T47D (cell line): Measurements from ENCODE around the gene IMPA2.
"Not testable (repeated sequence)": the region's sequence is repeated elsewhere in the genome, so short reads cannot be mapped to it uniquely, and the experiment has no call there.

Experiments used
- DNase-seq, 2 experiments: peaks; one replicate each; pipeline versions ENCODE4 v3.0.0 to v3.0.0-alpha.2; 2011 to 2012; ENCODE audit warnings: low read depth in 1 of 2, low spot score in 1 of 2
- JUND ChIP-seq: IDR thresholded peaks from 2 replicates; pipeline ENCODE4 v1.6.1; 2012; ENCODE audit warnings: low read depth
- in situ Hi-C: cut with HindIII; loops from 2 replicates; pipeline ENCODE4 v1.10.0; 2016; ENCODE audit warnings: low sequenced_read_pairs, low pct_unique_long_range_greater_than_20kb

The IMPA2 gene

DNA sequence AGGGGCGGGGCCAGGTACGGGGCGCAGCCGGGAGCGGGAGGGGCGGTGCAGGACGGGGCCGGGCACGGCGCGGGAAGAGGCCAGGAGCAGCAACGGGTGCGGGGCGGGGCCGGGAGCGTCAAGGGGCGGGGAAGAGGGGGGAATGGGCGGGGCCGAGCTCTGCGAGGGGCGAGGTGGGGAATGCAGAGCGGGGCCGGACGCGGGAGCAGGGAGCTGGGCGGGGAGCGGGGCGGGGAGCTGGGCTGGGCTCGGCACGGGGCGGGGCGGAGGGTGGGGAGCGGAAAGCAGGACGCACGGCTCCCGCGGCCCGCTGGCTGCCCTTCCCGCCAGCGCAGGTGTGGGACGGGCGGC is at the start of gene IMPA2:
TSS of gene IMPA2 (plus strand) at position 316 of the 351 bp plus-strand sequence. CDS start 163 bp downstream, outside the sequence.
- in situ Hi-C loops, result no loop called here
- no peak for TF ChIP-seq JUND
- no peak for DNase-seq

DNA sequence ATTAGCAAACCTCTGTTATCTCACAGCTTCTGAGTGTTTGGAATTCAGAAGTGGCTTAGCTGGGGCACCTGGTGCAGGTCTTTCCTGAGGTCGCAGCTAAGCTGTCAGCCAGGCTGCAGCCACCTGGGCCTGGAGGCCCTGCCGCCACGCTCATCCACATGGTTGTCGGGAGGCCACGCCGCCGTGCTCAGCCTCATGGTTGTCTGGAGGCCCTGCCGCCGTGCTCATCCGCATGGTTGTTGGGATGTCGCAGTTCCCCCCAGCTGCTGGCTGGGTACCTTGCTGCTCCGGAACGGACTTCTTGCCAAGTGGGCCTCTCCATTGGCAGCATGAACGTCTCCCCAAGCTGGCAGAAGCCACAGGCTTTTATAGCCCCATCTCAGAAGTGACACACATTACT is 48.9 kb upstream of the IMPA2 start:
- in situ Hi-C loops, result no loop called here
- no peak for TF ChIP-seq JUND
- DNase-seq, result no peak

DNA sequence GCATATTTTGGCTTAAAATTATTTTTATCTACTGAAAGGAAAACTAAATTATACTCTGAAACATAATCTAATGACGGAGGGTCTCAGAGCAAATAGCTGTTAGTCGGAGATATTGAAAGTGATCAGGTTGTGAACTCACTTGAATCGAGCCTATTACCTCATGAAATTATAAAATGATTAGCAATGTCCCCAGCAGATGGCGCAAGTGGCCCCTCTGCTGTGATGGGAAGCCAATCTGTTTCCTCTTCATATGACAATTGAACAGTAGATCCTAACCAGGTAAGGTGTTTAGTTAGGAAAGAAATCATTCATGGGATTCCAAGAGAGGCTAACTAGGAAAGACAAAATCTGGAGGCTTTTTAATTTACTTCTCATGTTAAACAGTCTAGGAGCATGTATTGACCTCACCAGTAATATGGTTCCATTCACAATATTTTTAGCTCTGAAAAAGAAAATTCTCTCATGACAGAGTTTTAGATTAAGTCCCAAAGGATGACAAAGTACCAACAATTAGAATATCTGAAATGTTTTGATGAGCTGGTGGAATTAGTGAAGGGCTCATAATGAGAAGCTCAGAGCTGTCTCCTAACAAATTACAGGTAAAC is 43.3 kb upstream of the IMPA2 start:
- no peak for TF ChIP-seq JUND
- in situ Hi-C loops, result no loop called here
- DNase-seq, result peak; percentile 56 to 74

DNA sequence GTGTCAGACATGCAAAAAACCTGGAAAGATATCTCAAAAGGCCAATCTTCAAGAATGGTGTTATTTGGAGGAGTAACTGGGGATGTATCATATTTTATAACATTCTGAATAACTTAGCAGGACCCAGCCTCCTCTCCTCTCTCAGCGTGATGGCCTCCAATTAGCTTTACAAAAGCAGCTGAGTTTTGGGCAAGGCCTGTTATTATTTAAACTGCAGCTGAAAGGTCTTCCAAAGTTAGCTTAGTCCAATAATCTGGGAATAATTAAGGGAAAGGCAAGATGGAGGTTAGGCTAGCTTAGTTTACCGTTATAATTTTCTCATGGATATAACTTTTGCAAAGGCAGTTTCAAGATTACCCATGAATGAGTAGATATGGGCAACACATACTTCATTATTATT is 40.4 kb upstream of the IMPA2 start:
- in situ Hi-C loops, result no loop called here

DNA sequence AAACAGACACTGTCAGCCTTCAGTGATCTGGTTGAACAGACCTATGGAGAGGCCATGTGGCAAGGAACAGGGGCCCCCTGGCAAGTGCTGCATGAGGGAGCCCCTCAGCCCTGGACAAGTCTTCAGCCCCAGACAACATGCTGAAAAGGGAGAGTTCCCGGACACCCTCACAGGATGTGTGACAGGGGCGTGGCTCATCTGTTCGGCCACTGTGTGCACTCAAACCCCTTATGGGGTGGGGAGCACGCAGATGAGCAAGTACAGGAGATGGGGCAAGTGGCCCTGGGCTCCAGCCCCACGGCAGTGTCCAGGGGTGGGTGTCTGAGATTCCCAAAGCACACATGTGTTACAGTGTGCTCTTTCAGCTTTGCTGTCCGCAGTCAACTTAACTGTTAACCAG is 37.8 kb upstream of the IMPA2 start:
- TF ChIP-seq JUND, result no peak
- in situ Hi-C loops, result no loop called here
- DNase-seq, result no peak

More for the DNA sequence above, 40.4 kb upstream of the IMPA2 start:
- DNase-seq, result no peak
- no peak for TF ChIP-seq JUND

DNA sequence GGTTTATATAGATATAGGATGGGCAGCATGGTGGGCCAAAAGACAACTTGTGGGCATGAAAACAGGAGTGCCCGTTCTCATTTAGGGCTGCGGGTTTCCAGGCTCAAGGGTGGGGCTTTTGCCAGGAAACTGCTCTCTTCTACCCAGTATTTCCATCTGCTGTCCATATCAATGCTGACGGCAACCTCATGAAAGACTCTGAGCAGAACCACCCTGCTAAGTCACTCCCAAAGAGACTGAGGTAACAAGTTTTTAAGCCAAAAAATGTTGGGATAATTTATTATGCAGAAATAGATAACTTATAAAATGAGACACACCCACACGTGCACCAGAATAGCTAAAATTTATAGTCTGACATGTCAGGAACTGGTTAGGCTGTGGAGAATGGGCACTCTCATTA is 37.1 kb upstream of the IMPA2 start:
- no peak for DNase-seq
- no peak for TF ChIP-seq JUND
- in situ Hi-C loops, result no loop called here

DNA sequence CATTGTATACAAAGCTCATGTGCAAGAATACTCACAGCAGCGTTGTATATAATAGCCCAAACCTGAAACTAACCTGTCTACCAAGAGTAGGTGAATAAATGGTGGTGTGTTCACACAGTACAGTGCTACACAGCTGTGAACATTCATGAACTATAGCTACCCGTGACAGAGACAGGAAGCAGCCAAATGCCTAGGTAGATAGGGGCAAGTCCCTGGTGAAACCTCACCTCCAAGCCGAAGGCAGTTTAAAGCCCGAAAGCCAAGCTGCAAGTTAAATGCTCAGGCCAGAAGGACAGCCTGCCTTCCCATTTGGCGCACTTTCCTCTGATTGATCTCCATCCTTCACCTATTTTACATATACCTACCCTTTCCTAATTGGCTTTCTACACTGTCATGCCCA is 36.5 kb upstream of the IMPA2 start:
- no peak for TF ChIP-seq JUND
- in situ Hi-C loops, result no loop called here
- DNase-seq, result no peak

DNA sequence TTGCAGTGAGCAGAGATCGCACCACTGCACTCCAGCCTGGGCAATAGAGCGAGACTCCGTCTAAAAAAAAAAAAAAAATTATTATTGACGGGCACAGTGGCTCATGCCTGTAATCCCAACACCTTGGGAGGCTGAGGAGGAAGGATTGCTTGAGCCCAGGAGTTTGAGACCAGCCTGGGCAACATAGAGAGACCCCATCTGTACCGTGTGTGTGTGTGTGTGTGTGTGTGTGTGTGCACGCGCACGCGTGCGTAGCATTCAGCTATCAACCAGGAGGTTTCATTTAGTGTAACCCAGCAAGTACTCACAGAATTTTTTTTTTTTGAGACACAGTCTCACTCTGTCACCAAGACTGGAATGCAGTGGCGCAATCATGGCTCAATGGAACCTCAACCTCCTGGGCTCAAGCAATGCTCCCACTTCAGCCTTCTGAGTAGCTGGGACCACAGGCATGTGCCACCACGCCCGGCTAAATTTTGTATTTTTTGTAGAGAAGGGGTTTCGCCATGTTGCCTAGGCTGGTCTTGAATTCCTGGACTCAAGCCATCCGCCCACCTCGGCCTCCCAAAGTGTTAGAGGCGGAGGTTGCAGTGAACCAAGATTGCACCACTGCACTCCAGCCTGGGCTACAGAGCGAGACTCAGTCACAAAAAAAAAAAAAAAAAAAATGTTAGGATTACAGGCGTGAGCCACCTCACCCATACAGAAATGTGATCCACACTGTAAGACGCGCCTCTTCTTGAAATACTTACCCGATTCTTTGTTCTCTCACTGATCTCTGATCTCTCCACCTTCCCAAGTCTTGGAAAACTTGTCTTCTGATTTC is 35.3 kb upstream of the IMPA2 start:
- in situ Hi-C loops, DNase-seq: not testable (repeated sequence)

DNA sequence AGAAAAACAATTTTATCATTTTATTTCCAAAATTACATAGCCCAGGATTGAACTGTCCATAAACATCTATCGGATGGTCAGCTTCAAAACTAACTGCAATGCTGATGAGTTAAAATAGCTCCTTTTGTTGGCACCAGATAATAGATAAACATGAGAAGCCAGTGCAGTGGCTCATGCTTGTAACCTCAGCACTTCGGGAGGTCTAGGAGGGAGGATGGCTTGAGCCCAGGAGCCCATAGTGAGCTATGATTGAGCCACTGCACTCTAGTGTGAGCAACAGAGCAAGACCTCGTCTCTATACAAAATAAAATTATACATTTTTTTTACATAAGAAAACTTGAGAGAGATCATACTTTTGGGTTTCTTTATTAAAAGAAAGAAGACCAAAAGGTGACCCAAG is 34.6 kb upstream of the IMPA2 start:
- in situ Hi-C loops, result no loop called here
- DNase-seq, result no peak
- no peak for TF ChIP-seq JUND

DNA sequence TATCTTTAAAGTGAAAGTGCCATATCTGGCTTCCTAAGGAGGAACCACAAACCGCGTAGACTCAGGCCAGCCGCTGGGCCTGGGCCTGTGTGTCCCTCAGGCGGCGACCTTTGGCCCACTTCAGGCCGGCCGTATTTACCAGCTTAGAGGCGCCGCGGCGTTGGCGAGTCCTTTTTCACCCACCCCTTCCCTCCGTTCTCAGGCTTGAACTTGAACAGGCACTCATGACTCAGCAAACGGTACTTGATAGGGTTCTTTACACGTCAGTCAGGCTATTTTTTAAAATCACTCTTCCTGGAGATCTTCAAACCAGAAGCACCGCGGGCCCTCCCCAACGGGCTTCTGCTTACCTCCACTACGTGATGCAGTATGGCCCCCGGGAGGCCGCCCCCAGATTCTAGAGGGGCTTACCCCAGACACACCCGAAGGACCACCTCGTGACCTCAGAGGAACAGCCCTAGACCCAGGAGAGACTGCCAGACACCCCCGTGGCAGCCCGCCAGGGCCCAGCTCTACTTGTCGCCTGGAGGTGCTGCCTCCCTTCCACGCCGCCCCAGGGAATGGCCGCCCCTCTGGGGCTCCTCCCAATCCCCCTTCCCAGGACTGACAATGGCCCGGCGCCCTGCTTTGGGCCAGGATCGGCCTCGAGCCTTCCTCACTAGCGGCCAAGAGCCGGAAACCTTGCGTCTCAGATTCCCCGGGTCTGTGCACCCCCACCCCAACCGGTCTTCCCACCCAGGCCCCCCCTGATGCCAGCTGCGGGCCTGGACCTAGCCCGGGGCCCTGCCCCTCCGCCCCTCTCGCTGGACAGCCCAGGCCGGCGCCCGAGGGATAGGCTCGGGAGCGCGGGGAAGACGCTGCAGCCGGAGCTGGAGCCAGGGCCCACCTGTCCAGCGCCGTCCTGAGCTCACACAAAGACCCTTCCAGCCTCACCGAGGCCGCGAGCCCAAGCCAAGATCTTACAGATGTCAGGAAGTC is 33.8 kb upstream of the IMPA2 start:
- peak in 1 of 2 experiments; percentile 83 for DNase-seq
- TF ChIP-seq JUND, result no peak
- in situ Hi-C loops, result no loop called here

DNA sequence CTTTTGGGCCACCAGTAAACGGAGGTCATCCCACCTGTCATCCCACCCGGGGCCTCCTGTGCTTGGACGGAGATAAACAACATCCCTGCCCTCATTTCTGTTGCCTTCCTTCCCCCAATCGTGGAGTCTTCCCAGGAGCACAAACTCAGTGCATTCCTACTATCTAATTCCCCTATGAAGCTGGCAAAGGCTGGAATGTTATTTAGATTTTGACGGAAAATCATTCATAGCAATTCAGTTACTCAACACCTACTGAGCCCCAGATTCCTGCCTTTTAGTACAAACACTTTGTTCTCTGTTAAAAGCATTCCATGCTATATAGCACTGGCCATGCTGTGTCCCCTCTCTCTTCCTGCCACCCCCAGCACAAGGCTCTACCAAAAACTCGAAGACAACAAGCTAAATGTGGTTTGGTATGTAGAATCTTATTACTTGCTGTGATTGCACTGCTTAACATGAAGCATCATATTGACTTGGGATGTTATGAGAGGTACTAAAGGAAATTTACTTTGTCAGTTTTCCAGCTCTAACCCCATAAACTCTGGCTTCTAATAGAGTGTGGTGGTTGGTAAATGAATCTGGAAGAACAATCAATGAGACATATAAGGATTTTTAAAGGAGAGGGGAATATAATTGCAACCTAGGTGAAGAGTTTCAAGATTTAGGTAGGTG is 32.3 kb upstream of the IMPA2 start:
- in situ Hi-C loops, result no loop called here
- DNase-seq, result no peak
- no peak for TF ChIP-seq JUND

DNA sequence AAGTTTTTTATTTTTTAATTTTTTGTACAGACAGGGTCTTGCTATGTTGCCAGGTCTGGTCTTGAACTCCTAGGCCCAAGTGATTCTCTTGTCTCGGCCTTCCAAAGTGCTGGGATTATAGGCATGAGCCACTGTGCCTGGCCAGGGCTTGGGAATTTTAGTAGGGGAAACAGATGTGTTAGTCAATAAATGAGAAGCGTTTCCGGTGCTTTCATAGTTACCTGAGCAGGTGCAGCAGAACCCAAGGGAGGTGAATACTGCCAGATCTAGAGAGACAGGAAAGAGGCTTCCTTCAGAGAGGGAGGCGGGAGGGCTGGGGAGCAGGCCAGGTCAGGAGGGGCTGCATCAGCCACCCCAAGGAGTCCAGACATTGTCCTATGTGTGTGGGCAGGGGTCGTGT is 30.5 kb upstream of the IMPA2 start:
- in situ Hi-C loops, result no loop called here
- TF ChIP-seq JUND, result no peak
- no peak for DNase-seq
